MCF 10A (cell line): Measurements from ENCODE around the gene PLXDC1. TPM values are rescaled to one million over a fixed set of nuclear protein-coding genes. Genes with fewer than 3 reads are reported as not detected.

Experiments used
- BruUV-seq: library from RNA; stranded (reverse); fragments of 400-500 nt; replicated peaks from 2 replicates; lab custom pipeline; 2021; lab: Mats Ljungman, UMichigan
- CTCF ChIA-PET: fragments of 300-600 bp; sonication (Branson Sonifier 250); formaldehyde crosslinking; extraction: SDS; loops from one replicate; lab custom pipeline; 2021; ENCODE audit warnings: antibody characterized with exemption, inconsistent platforms; lab: Yijun Ruan, JAX
- POLR2A ChIA-PET: fragments of 300-600, 350-650 bp; sonication (Branson Sonifier 250); formaldehyde crosslinking; extraction: SDS; loops from one replicate; lab custom pipeline; 2020; ENCODE audit warnings: antibody characterized with exemption, inconsistent platforms; lab: Yijun Ruan, JAX
- DNase-seq: peaks from one replicate; pipeline ENCODE4 v3.0.0-alpha.2; 2018; ENCODE audit not compliant: unreplicated experiment
- H3K27ac Mint-ChIP-seq: one replicate; pipeline ENCODE4 v1.8.0; 2022; ENCODE audit warnings: mild to moderate bottlenecking, low read depth, mixed read lengths; ENCODE audit not compliant: unreplicated experiment
- H3K27me3 Mint-ChIP-seq: one replicate; pipeline ENCODE4 v1.8.0; 2022; ENCODE audit warnings: mixed read lengths; ENCODE audit not compliant: insufficient read depth, unreplicated experiment
- H3K36me3 Mint-ChIP-seq: one replicate; pipeline ENCODE4 v1.8.0; 2022; ENCODE audit warnings: mild to moderate bottlenecking, moderate library complexity, mixed read lengths; ENCODE audit not compliant: insufficient read depth, unreplicated experiment
- H3K4me1 Mint-ChIP-seq: one replicate; pipeline ENCODE4 v1.8.0; 2022; ENCODE audit warnings: mixed read lengths; ENCODE audit not compliant: insufficient read depth, unreplicated experiment
- H3K4me3 Mint-ChIP-seq: one replicate; pipeline ENCODE4 v1.8.0; 2022; ENCODE audit warnings: mild to moderate bottlenecking, moderate library complexity, mixed read lengths; ENCODE audit not compliant: unreplicated experiment
- H3K9me3 Mint-ChIP-seq: one replicate; pipeline ENCODE4 v1.8.0; 2022; ENCODE audit warnings: mixed read lengths; ENCODE audit not compliant: unreplicated experiment
- CTCF ChIP-seq: fragments of 200-600 bp; IDR thresholded peaks from one replicate; pipeline ENCODE4 v1.8.0; 2022; ENCODE audit warnings: antibody characterized with exemption, mild to moderate bottlenecking; ENCODE audit not compliant: unreplicated experiment
- intact Hi-C: fragments of 100-400 bp; cut with micrococcal nuclease; formaldehyde crosslinking; loops from 2 replicates; pipeline ENCODE4 v1.14.1; 2022
- total RNA-seq: library from RNA; stranded (reverse); gene quantifications from 2 replicates; pipeline ENCODE4 v1.2.3, GENCODE V29; 2022

The PLXDC1 gene
- total RNA-seq, 1 experiment from 2014 or later = 0.61 TPM

DNA sequence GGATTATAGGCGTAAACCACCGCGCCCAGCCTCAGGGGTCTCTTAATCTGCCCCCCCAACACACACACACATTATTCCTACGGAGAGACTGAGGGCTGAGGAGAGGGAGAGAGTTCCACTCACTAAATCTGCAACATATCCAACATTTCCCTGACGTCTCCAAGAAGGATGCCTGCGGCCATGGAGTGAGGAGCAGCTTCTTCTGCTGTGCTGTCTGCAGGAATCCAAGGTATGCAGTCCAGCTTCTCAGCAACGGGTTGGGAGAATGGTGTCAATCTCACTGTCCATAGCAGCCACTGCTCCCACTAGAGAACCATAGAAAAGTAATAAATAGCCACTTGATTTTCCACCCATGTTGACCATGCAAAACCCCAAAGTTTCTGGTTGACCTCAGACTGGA, 5.1 kb upstream of the PLXDC1 start:
- no TSS peak for BruUV-seq
- Mint-ChIP-seq H3K27ac (no peak overlapping the region), H3K27me3 (no peaks in the 10 kb centered on the region), H3K9me3 (no peaks in the 10 kb centered on the region), H3K4me1 (peaks cover 17% of the 10 kb centered on the region), H3K4me3 (no peak overlapping the region), H3K36me3 (peaks cover 20% of the 10 kb centered on the region)
- intact Hi-C loops = loop anchor here (10.0 kb wide), 1 partner anchor 482 kb away; the partner anchor contains the start of gene EPOP
- POLR2A ChIA-PET = interaction anchor here (0.6 to 1.6 kb wide), 2 partner anchors 44 to 173 kb away, joined by 3 to 4 read pairs; partner anchors contain the start of gene RPL19
- DNase-seq = no peak
- no peak for TF ChIP-seq CTCF
- CTCF ChIA-PET = interaction anchor here (0.8 to 1.6 kb wide), 3 partner anchors 12 to 173 kb away, joined by 3 to 5 read pairs (median 4); no protein-coding TSS in a partner anchor

GRCh38 chr17:39155654-39156053, 4.2 kb upstream of the PLXDC1 start:
- BruUV-seq = no TSS peak
- Mint-ChIP-seq H3K9me3 (no peaks in the 10 kb centered on the region), H3K4me1 (peaks cover 17% of the 10 kb centered on the region), H3K36me3 (peaks cover 20% of the 10 kb centered on the region), H3K27ac (no peak overlapping the region), H3K27me3 (no peaks in the 10 kb centered on the region), H3K4me3 (no peak overlapping the region)
- intact Hi-C loops = loop anchor here (10.0 kb wide), 1 partner anchor 481 kb away; the partner anchor contains the start of gene EPOP
- TF ChIP-seq CTCF = no peak
- ChIA-PET CTCF (interaction anchor here (0.6 to 1.6 kb wide), 5 partner anchors 13 to 280 kb away, joined by 3 to 5 read pairs (median 3); no protein-coding TSS in a partner anchor), POLR2A (no interaction called here)
- no peak for DNase-seq

GRCh38 chr17:39153599-39154051, 2.2 kb upstream of the PLXDC1 start:
- peak overlapping the region; percentile 94 for H3K27ac Mint-ChIP-seq
- no peaks in the 10 kb centered on the region for H3K9me3 Mint-ChIP-seq
- peak; percentile 86 for DNase-seq
- ChIA-PET CTCF (interaction anchor here (0.6 to 4.7 kb wide), 40 partner anchors 8 to 380 kb away, joined by 3 to 114 read pairs (median 4); partner anchors contain the start of gene RPL19), POLR2A (interaction anchor here (0.6 to 2.8 kb wide), 27 partner anchors 9 to 1005 kb away, joined by 3 to 51 read pairs (median 4); partner anchors contain the start of genes CWC25, LASP1, PSMB3 and RPL19)
- peaks cover 17% of the 10 kb centered on the region for H3K4me1 Mint-ChIP-seq
- BruUV-seq = no TSS peak
- TF ChIP-seq CTCF = no peak
- intact Hi-C loops = loop anchor here (1.0 to 10.0 kb wide), 5 partner anchors 84 to 479 kb away; partner anchors contain the start of genes EPOP and RPL23
- peak overlapping the region; percentile 100 for H3K4me3 Mint-ChIP-seq
- peaks cover 9% of the 10 kb centered on the region for H3K27me3 Mint-ChIP-seq
- peaks cover 20% of the 10 kb centered on the region for H3K36me3 Mint-ChIP-seq
